ENCODE measurements around the gene STEAP4. TPM values are rescaled to one million over a fixed set of nuclear protein-coding genes. Genes with fewer than 3 reads are reported as not detected.

The STEAP4 gene
- total and polyA plus RNA-seq, 2 of the 13 experiments (the other 11 are each of a cell fraction or from before 2014, with no cell fraction given), result not detected

GRCh38 chr7:88268858-88269257, 37.8 kb downstream of the STEAP4 start:
- no peak for TF ChIP-seq ZNF253 (CRISPR knock-in tag; IDR thresholded peaks at IDR 0.05; ENCODE audit: borderline replicate concordance)
- TF ChIP-seq ARNT2 (CRISPR knock-in tag; IDR thresholded peaks at IDR 0.05; ENCODE audit: low read depth), result no peak
- TF ChIP-seq NRL (CRISPR knock-in tag; IDR thresholded peaks at IDR 0.05; ENCODE audit: borderline replicate concordance), result no peak
- no peak for TF ChIP-seq ZNF251 (CRISPR knock-in tag; IDR thresholded peaks at IDR 0.05)
- TF ChIP-seq ZNF18 (CRISPR knock-in tag; IDR thresholded peaks at IDR 0.05; ENCODE audit: insufficient replicate concordance), result no peak
- TF ChIP-seq ZFP36L1 (CRISPR knock-in tag; IDR thresholded peaks at IDR 0.05), result no peak
- TF ChIP-seq SMAD1 (CRISPR knock-in tag; IDR thresholded peaks at IDR 0.05; ENCODE audit: borderline replicate concordance, low read depth), result no peak
- TF ChIP-seq ZFP37 (CRISPR knock-in tag; IDR thresholded peaks at IDR 0.05; ENCODE audit: borderline replicate concordance), result no peak
- TF ChIP-seq KLF15 (CRISPR knock-in tag; IDR thresholded peaks at IDR 0.05; ENCODE audit: borderline replicate concordance), result no peak
- no peak for TF ChIP-seq ZNF703 (CRISPR knock-in tag; IDR thresholded peaks at IDR 0.05; ENCODE audit: borderline replicate concordance)
- no peak for TF ChIP-seq MED8 (CRISPR knock-in tag; IDR thresholded peaks at IDR 0.05; ENCODE audit: insufficient replicate concordance)
- no peak for TF ChIP-seq SMYD3 (CRISPR knock-in tag; IDR thresholded peaks at IDR 0.05)
- TF ChIP-seq FIP1L1 (IDR thresholded peaks at IDR 0.05; ENCODE audit: borderline replicate concordance, insufficient read depth, low read depth, low read length), result no peak
- no peak for TF ChIP-seq SMARCC2 (IDR thresholded peaks at IDR 0.05)
- TF ChIP-seq ZNF567 (CRISPR knock-in tag; IDR thresholded peaks at IDR 0.05; ENCODE audit: borderline replicate concordance), result no peak
- no peak for TF ChIP-seq ZNF772 (CRISPR knock-in tag; IDR thresholded peaks at IDR 0.05)
- no peak for DNase-seq (ENCODE audit: low spot score)
- H3K4me2 ChIP-seq (ENCODE audit: low read depth, low read length), result no peak overlapping the region
- no peaks in the 10 kb centered on the region for H3K79me2 ChIP-seq (ENCODE audit: insufficient read depth, low read length)
- ATAC-seq, result no peak
- ChIA-PET CTCF (ENCODE audit: low intra/inter-chr PET ratio, low total read pairs) (no interaction called here), POLR2A (no interaction called here)
- no peak overlapping the region for H3K27ac ChIP-seq (ENCODE audit: extremely low read length, insufficient read depth, low read length)
- WGBS (ENCODE audit: low lambda C conversion rate), result 0% methylated on average over 2 of the region's 2 CpGs
- no peaks in the 10 kb centered on the region for H3K36me3 ChIP-seq (replicated peaks in 1 of 2; ENCODE audit: control insufficient read depth in 1 of 2, insufficient read depth in 2 of 2, low read length in 2 of 2)
- H3K9me3 ChIP-seq (ENCODE audit: low read length), result no peaks in the 10 kb centered on the region
- no peaks in the 10 kb centered on the region for H3K27me3 ChIP-seq (ENCODE audit: control insufficient read depth in 1 of 2, insufficient read depth in 2 of 2, low read length in 2 of 2)
- intact Hi-C loops (cut with micrococcal nuclease; ENCODE audit: unreplicated experiment) (no loop called here), in situ Hi-C loops (cut with HindIII; ENCODE audit: extremely low pct_ligation_motif_present, low pct_unique_long_range_greater_than_20kb) (no loop called here)
- no TSS peak for BruUV-seq (replicated peaks)
- no peak overlapping the region for H2AFZ ChIP-seq (ENCODE audit: low read length)
- no peaks in the 10 kb centered on the region for H4K20me1 ChIP-seq (ENCODE audit: insufficient read depth, low read length)
- no peak overlapping the region for H3K9ac ChIP-seq (ENCODE audit: insufficient read depth, low read depth, low read length)
- no peak for FAIRE-seq
- H3K4me3 ChIP-seq (replicated peaks in 1 of 3; ENCODE audit: insufficient read depth in 1 of 3, low read depth in 2 of 3, low read length in 3 of 3), result no peak overlapping the region
- no peaks in the 10 kb centered on the region for H3K4me1 ChIP-seq (ENCODE audit: insufficient read depth, low read length)
